MM.1S (cell line): ENCODE measurements around the gene CSF1.

Experiments
- DNase-seq: peaks from one replicate; pipeline ENCODE4 v3.0.0-alpha.2; 2015
- H2AFZ ChIP-seq: fragments of 300-600 bp; sonication (generic); 2 replicates; pipeline ENCODE4 v1.6.0; 2016; ENCODE audit warnings: antibody characterized with exemption, low read length
- H3F3A ChIP-seq: fragments of 300-600 bp; sonication (generic); 2 replicates; pipeline ENCODE4 v1.6.1; 2016; ENCODE audit warnings: mild to moderate bottlenecking, antibody characterized with exemption, low read length, moderate library complexity, mixed read lengths; ENCODE audit not compliant: insufficient read depth
- H3K27ac ChIP-seq: fragments of 300-600 bp; sonication (generic); 2 replicates; pipeline ENCODE4 v1.5.1; 2016; ENCODE audit warnings: mild to moderate bottlenecking, low read length
- H3K27me3 ChIP-seq: fragments of 300-600 bp; sonication (generic); replicated peaks from 2 replicates; pipeline ENCODE4 v1.6.0; 2016; ENCODE audit warnings: low read length; ENCODE audit not compliant: insufficient read depth
- H3K36me3 ChIP-seq: fragments of 300-600 bp; sonication (generic); replicated peaks from 2 replicates; pipeline ENCODE4 v1.6.1; 2016; ENCODE audit warnings: mild to moderate bottlenecking, low read length, mixed read lengths; ENCODE audit not compliant: insufficient read depth
- H3K4me1 ChIP-seq: fragments of 300-600 bp; sonication (generic); 2 replicates; pipeline ENCODE4 v1.6.1; 2016; ENCODE audit warnings: low read length, mixed read lengths
- H3K4me2 ChIP-seq: fragments of 300-600 bp; sonication (generic); 2 replicates; pipeline ENCODE4 v1.6.0; 2016; ENCODE audit warnings: low read depth, low read length
- H3K4me3 ChIP-seq: fragments of 300-600 bp; sonication (generic); 2 replicates; pipeline ENCODE4 v1.5.1; 2016; ENCODE audit warnings: low read length, mixed read lengths
- H3K79me2 ChIP-seq: fragments of 300-600 bp; sonication (generic); 2 replicates; pipeline ENCODE4 v1.6.1; 2016; ENCODE audit warnings: mixed run types, low read length, mixed read lengths
- H3K9ac ChIP-seq: fragments of 300-600 bp; sonication (generic); 2 replicates; pipeline ENCODE4 v1.6.1; 2016; ENCODE audit warnings: low read length, mixed read lengths
- H3K9me2 ChIP-seq: fragments of 300-600 bp; sonication (generic); replicated peaks from 2 replicates; pipeline ENCODE4 v1.6.1; 2016; ENCODE audit warnings: mild to moderate bottlenecking, low read length, mixed read lengths; ENCODE audit not compliant: insufficient read depth
- H3K9me3 ChIP-seq: fragments of 300-600 bp; sonication (generic); replicated peaks from 2 replicates; pipeline ENCODE4 v1.6.1; 2016; ENCODE audit warnings: mild to moderate bottlenecking, low read length, mixed read lengths; ENCODE audit not compliant: insufficient read depth
- H4K20me1 ChIP-seq: fragments of 300-600 bp; sonication (generic); 2 replicates; pipeline ENCODE4 v1.6.1; 2016; ENCODE audit warnings: mild to moderate bottlenecking, low read length, moderate library complexity, mixed read lengths; ENCODE audit not compliant: insufficient read depth
- EZH2 ChIP-seq: fragments of 300-600 bp; sonication (generic); optimal IDR thresholded peaks from 2 replicates; pipeline ENCODE3; 2017; ENCODE audit warnings: low read depth, mild to moderate bottlenecking, antibody characterized with exemption, low read length, mixed read lengths
- EZH2phosphoT487 ChIP-seq: fragments of 300-600 bp; sonication (generic); IDR thresholded peaks from 2 replicates; pipeline ENCODE4 v1.6.1; 2018; ENCODE audit warnings: antibody characterized with exemption, low read length
- TF ChIP-seq, protein P1 (sequence below): fragments of 300-600 bp; sonication (generic); IDR thresholded peaks from 2 replicates; pipeline ENCODE4 v1.5.1; 2016; ENCODE audit warnings: antibody characterized with exemption, low read length, mixed read lengths

The CSF1 gene

DNA sequence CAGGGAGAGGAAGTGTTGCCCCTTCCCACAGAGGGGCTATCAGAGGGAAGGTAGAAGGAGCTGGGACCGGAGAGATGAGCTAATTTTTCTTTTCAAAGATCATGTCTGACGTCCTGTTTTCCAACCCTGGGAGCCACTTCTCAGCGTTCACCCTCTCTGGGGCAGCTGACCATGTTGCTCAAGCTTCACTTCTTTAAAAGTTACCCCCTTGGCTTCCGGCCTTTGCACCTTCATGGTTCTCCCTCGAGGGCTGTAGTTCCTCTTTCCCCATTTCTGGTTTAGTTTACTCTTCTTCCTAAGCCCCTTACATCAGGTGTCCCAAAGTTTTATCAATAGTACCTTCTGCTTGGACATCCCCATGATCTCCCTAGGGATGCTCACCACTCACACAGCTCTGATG, 23.8 kb upstream of the CSF1 start:
- Histone ChIP-seq H3K27me3 (no peaks in the 10 kb centered on the region), H3K9me2 (no peaks in the 10 kb centered on the region), H3K79me2 (no peaks in the 10 kb centered on the region), H4K20me1 (no peaks in the 10 kb centered on the region), H3K4me1 (no peaks in the 10 kb centered on the region), H3K4me3 (no peak overlapping the region), H3K36me3 (no peaks in the 10 kb centered on the region), H3K9me3 (no peaks in the 10 kb centered on the region), H3K9ac (no peak overlapping the region), H3K4me2 (no peak overlapping the region), H2AFZ (no peak overlapping the region), H3K27ac (no peak overlapping the region), H3F3A (no peaks in the 10 kb centered on the region)
- no peak for TF ChIP-seq EZH2
- TF ChIP-seq EZH2phosphoT487, result no peak
- TF ChIP-seq, protein P1, sequence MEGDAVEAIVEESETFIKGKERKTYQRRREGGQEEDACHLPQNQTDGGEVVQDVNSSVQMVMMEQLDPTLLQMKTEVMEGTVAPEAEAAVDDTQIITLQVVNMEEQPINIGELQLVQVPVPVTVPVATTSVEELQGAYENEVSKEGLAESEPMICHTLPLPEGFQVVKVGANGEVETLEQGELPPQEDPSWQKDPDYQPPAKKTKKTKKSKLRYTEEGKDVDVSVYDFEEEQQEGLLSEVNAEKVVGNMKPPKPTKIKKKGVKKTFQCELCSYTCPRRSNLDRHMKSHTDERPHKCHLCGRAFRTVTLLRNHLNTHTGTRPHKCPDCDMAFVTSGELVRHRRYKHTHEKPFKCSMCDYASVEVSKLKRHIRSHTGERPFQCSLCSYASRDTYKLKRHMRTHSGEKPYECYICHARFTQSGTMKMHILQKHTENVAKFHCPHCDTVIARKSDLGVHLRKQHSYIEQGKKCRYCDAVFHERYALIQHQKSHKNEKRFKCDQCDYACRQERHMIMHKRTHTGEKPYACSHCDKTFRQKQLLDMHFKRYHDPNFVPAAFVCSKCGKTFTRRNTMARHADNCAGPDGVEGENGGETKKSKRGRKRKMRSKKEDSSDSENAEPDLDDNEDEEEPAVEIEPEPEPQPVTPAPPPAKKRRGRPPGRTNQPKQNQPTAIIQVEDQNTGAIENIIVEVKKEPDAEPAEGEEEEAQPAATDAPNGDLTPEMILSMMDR, result no peak
- no peak for DNase-seq

DNA sequence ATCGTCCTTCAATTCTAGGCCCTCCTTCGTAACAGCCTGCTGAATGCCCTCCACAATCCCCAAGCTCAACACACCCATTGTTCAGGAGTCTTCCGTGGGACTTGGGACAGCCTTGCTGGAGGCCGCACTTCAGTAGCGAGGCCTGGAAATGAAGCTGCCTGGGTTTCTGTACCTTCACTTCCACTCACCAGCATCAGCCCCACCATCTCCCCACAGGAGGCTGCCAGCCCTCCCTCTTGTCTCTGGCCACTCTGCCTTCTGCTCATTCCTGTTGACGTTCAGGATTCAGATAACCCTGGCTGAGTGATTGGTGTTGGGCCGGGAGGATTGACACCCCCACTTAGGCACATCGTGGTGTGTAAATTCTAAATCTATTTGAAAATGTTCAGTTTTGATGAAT, 23.4 kb upstream of the CSF1 start:
- Histone ChIP-seq H3K4me2 (no peak overlapping the region), H3K27me3 (no peaks in the 10 kb centered on the region), H2AFZ (no peak overlapping the region), H3K36me3 (no peaks in the 10 kb centered on the region), H3K9me2 (no peaks in the 10 kb centered on the region), H3K4me1 (no peaks in the 10 kb centered on the region), H4K20me1 (no peaks in the 10 kb centered on the region), H3K9ac (no peak overlapping the region), H3K4me3 (no peak overlapping the region), H3K9me3 (no peaks in the 10 kb centered on the region), H3K79me2 (no peaks in the 10 kb centered on the region), H3F3A (no peaks in the 10 kb centered on the region), H3K27ac (no peak overlapping the region)
- TF ChIP-seq EZH2phosphoT487, result no peak
- TF ChIP-seq, protein P1, result no peak
- TF ChIP-seq EZH2, result no peak
- DNase-seq, result no peak

DNA sequence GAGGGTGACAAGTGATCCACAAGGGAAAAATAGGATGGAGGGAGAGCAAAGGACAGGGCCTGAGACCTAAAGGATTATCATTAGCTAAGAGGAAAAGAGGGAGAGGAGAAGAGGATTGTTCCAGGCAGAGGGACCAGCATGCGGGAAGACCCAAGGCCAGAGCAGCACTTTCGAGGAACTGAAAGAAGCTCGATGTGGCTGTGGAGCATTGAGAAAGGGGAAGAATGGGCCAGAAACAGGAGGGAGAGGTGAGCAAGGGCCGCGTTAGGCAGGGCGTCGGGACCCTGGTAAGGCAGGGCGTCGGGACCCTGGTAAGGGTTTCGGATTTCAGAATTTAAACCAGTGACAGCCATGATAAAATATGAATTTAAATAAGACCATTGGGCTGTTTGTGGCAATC, 22.8 kb upstream of the CSF1 start:
- Histone ChIP-seq H4K20me1 (no peaks in the 10 kb centered on the region), H3F3A (no peaks in the 10 kb centered on the region), H3K79me2 (no peaks in the 10 kb centered on the region), H3K4me3 (no peak overlapping the region), H3K4me2 (no peak overlapping the region), H3K9me2 (no peaks in the 10 kb centered on the region), H3K9me3 (no peaks in the 10 kb centered on the region), H2AFZ (no peak overlapping the region), H3K36me3 (no peaks in the 10 kb centered on the region), H3K27ac (no peak overlapping the region), H3K4me1 (no peaks in the 10 kb centered on the region), H3K9ac (no peak overlapping the region), H3K27me3 (no peaks in the 10 kb centered on the region)
- DNase-seq, result no peak
- TF ChIP-seq EZH2phosphoT487 (no peak), EZH2 (no peak)
- TF ChIP-seq, protein P1, result no peak

DNA sequence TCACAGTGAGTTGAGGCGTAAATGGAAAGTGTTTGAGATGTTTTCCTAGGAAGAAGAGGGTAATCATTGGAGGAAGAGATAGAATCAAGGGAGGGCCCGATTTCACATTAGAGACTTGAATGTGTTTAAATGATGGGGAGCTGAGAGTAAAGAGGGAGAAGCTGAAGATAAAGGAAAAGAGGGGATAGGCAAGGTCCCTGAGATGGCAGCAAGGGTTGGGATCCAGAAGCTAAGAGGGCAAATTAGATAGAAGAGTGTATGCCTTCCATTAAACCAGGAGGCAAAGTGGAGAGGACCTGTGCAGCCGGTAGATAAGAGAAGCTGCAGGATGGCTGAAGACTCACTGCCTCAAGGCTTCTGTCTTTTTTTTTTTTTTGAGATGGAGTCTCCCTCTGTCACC, 21.6 kb upstream of the CSF1 start:
- no peaks in the 10 kb centered on the region for H3K9me2 ChIP-seq
- TF ChIP-seq EZH2phosphoT487 (no peak), EZH2 (no peak)
- TF ChIP-seq, protein P1, result no peak
- no peak for DNase-seq
- H3F3A ChIP-seq, result no peaks in the 10 kb centered on the region
- H3K36me3 ChIP-seq, result no peaks in the 10 kb centered on the region
- no peaks in the 10 kb centered on the region for H4K20me1 ChIP-seq
- no peaks in the 10 kb centered on the region for H3K27me3 ChIP-seq
- no peaks in the 10 kb centered on the region for H3K79me2 ChIP-seq
- no peaks in the 10 kb centered on the region for H3K4me1 ChIP-seq
- no peak overlapping the region for H3K27ac ChIP-seq
- no peak overlapping the region for H3K4me3 ChIP-seq
- H3K9me3 ChIP-seq, result no peaks in the 10 kb centered on the region
- no peak overlapping the region for H2AFZ ChIP-seq
- no peak overlapping the region for H3K4me2 ChIP-seq
- H3K9ac ChIP-seq, result no peak overlapping the region
